GM12878 (cell line): ENCODE results near the gene VIPR2. TPM values are rescaled to one million over a fixed set of nuclear protein-coding genes. Genes with fewer than 3 reads are reported as not detected.

Experiments used
- ATAC-seq: fragments of 200-7000 bp; cut with Tn5 transposase; 3 replicates; pipeline ENCODE4 v1.9.1; 2020; ENCODE audit warnings: mild to moderate bottlenecking, moderate library complexity
- BruUV-seq: library from RNA; stranded (reverse); fragments of 400-500 nt; replicated peaks from 2 replicates; lab custom pipeline; 2021; lab: Mats Ljungman, UMichigan
- CTCF ChIA-PET: fragments of 300-600 bp; sonication (Branson Sonifier 250); formaldehyde crosslinking; extraction: SDS; loops from one replicate; lab custom pipeline; 2021; ENCODE audit warnings: inconsistent platforms; lab: Yijun Ruan, JAX
- POLR2A ChIA-PET: fragments of 350-600 bp; formaldehyde crosslinking; extraction: SDS; loops from one replicate; lab custom pipeline; 2021; ENCODE audit warnings: inconsistent platforms; lab: Charles Lee
- RAD21 ChIA-PET: fragments of 300-600 bp; sonication (Branson Sonifier 250); formaldehyde crosslinking; loops from one replicate; lab custom pipeline; 2023; ENCODE audit warnings: antibody characterized with exemption; ENCODE audit not compliant: unreplicated experiment; lab: Charles Lee
- SMC1A ChIA-PET: fragments of 300-600 bp; sonication (Branson Sonifier 250); formaldehyde crosslinking; loops from one replicate; lab custom pipeline; 2023; ENCODE audit not compliant: unreplicated experiment, uncharacterized antibody; lab: Charles Lee
- DNase-seq: peaks from one replicate; pipeline ENCODE4 v3.0.0-alpha.2; 2011; ENCODE audit warnings: low read depth, low spot score
- FAIRE-seq: peaks from 3 replicates; lab custom pipeline; 2011; peaks lifted over from hg19 to GRCh38; lab: Jason Lieb, UNC
- H2AFZ ChIP-seq: 2 replicates; pipeline ENCODE4 v1.6.0; 2011; ENCODE audit warnings: low read depth, low read length, control low read depth; ENCODE audit not compliant: control insufficient read depth
- H3K27ac ChIP-seq: 2 replicates; pipeline ENCODE4 v1.5.1; 2011; ENCODE audit warnings: control low read depth; ENCODE audit not compliant: control insufficient read depth, insufficient read depth
- H3K27me3 ChIP-seq, 2 experiments: replicated peaks in 1 of 2; 2 replicates each; pipeline versions ENCODE4 v1.6.0 to v1.6.1; 2011; ENCODE audit warnings: low read length in 1 of 2; ENCODE audit not compliant: control insufficient read depth in 2 of 2, insufficient read depth in 2 of 2
- H3K36me3 ChIP-seq, 2 experiments: 2 replicates each; pipeline ENCODE4 v1.5.1; 2011; ENCODE audit warnings: low read length in 1 of 2; ENCODE audit not compliant: control insufficient read depth in 2 of 2, insufficient read depth in 2 of 2
- H3K4me1 ChIP-seq: 2 replicates; pipeline ENCODE4 v1.6.1; 2011; ENCODE audit warnings: mild to moderate bottlenecking, low read length, moderate library complexity, mixed read lengths; ENCODE audit not compliant: control insufficient read depth, insufficient read depth
- H3K4me2 ChIP-seq: 2 replicates; pipeline ENCODE4 v1.6.0; 2011; ENCODE audit warnings: control low read depth; ENCODE audit not compliant: control insufficient read depth, insufficient read depth
- H3K4me3 ChIP-seq: fragments of 200-600 bp; sonication (generic); 2 replicates; pipeline ENCODE4 v1.5.1; 2016
- H3K79me2 ChIP-seq: 2 replicates; pipeline ENCODE4 v1.6.0; 2011; ENCODE audit warnings: low read length; ENCODE audit not compliant: control insufficient read depth, insufficient read depth
- H3K9ac ChIP-seq: 2 replicates; pipeline ENCODE4 v1.8.0; 2011; ENCODE audit warnings: low read length, control low read depth, mixed read lengths; ENCODE audit not compliant: control insufficient read depth, insufficient read depth
- H3K9me3 ChIP-seq: replicated peaks from 3 replicates; pipeline ENCODE4 v1.5.1; 2011; ENCODE audit warnings: mild to moderate bottlenecking, low read length; ENCODE audit not compliant: control insufficient read depth, insufficient read depth
- H4K20me1 ChIP-seq: 2 replicates; pipeline ENCODE4 v1.6.0; 2011; ENCODE audit not compliant: control insufficient read depth, insufficient read depth
- FOS ChIP-seq: IDR thresholded peaks from 3 replicates; pipeline ENCODE4 v1.6.1; 2011; ENCODE audit warnings: borderline replicate concordance; ENCODE audit not compliant: insufficient read length; ENCODE audit errors: extremely low read depth
- KAT2A ChIP-seq: conservative IDR thresholded peaks from 2 replicates; pipeline ENCODE4 v1.6.1; 2011; ENCODE audit warnings: low read depth, low read length; ENCODE audit not compliant: control insufficient read depth
- KLF5 ChIP-seq: fragments of 450-650 bp; IDR thresholded peaks from 2 replicates; pipeline ENCODE4 v1.6.1; 2014; ENCODE audit warnings: mild to moderate bottlenecking; ENCODE audit not compliant: partially characterized antibody
- MEF2B ChIP-seq: fragments of 450-650 bp; IDR thresholded peaks from 2 replicates; pipeline ENCODE4 v1.6.1; 2018; ENCODE audit warnings: mild to moderate bottlenecking, moderate library complexity; ENCODE audit not compliant: partially characterized antibody, poor library complexity, severe bottlenecking
- MTA3 ChIP-seq: IDR thresholded peaks from 2 replicates; pipeline ENCODE4 v1.6.1; 2012; ENCODE audit warnings: low read length, inconsistent platforms, borderline replicate concordance
- PBX3 ChIP-seq: IDR thresholded peaks from 2 replicates; pipeline ENCODE4 v1.6.1; 2011; ENCODE audit warnings: mild to moderate bottlenecking, low read depth, low read length, moderate library complexity; ENCODE audit not compliant: insufficient replicate concordance
- PML ChIP-seq: IDR thresholded peaks from 2 replicates; pipeline ENCODE4 v1.6.1; 2012; ENCODE audit warnings: low read length, inconsistent platforms
- RBBP5 ChIP-seq: fragments of 200-600 bp; sonication (generic); conservative IDR thresholded peaks from 2 replicates; pipeline ENCODE4 v1.6.1; 2016
- RELA ChIP-seq: fragments of 450-650 bp; IDR thresholded peaks from 2 replicates; pipeline ENCODE4 v1.8.0; 2014; ENCODE audit warnings: borderline replicate concordance; ENCODE audit not compliant: partially characterized antibody
- SMC3 ChIP-seq: IDR thresholded peaks from 2 replicates; pipeline ENCODE4 v1.6.1; 2011; ENCODE audit warnings: low read length, improper control_type of control experiment, borderline replicate concordance
- SPI1 ChIP-seq: IDR thresholded peaks from 2 replicates; pipeline ENCODE4 v1.6.1; 2011; ENCODE audit warnings: low read depth, mild to moderate bottlenecking, low read length, moderate library complexity, borderline replicate concordance; ENCODE audit not compliant: insufficient read depth
- TCF3 ChIP-seq: IDR thresholded peaks from 2 replicates; pipeline ENCODE4 v1.6.1; 2012; ENCODE audit warnings: low read depth, mild to moderate bottlenecking, low read length, borderline replicate concordance; ENCODE audit not compliant: insufficient read depth
- ZSCAN29 ChIP-seq: fragments of 450-650 bp; IDR thresholded peaks from 2 replicates; pipeline ENCODE4 v1.6.1; 2017; ENCODE audit warnings: mild to moderate bottlenecking, moderate library complexity
- WGBS: methylation state at CpG from one replicate; pipeline ENCODE4 v1.1.6; 2016; ENCODE audit warnings: low lambda C conversion rate; ENCODE audit not compliant: insufficient replicate concordance, insufficient coverage; ENCODE audit errors: missing lambda C conversion rate; 5-methylcytosine and 5-hydroxymethylcytosine counted together
- in situ Hi-C: fragments of 300-500 bp; cut with MboI; formaldehyde crosslinking; loops from 9 replicates; pipeline ENCODE4 v1.14.3; 2018; ENCODE audit warnings: mixed read lengths
- intact Hi-C: fragments of 100-400 bp; cut with micrococcal nuclease; formaldehyde crosslinking; loops from one replicate; pipeline ENCODE4 v1.14.2; 2022; ENCODE audit not compliant: unreplicated experiment
- polyA plus RNA-seq, 11 experiments: library from polyadenylated mRNA; depleted of rRNA in 4 of 11; unstranded in 6 of 11; stranded (reverse) in 5 of 11; fragments of >200 nt; fragmentation: Nextera tagmentation in 4 of 11; fragmentation: Illumina TruSeq in 1 of 11; extraction: Ambion mirVana in 4 of 11; extraction: Trizol in 1 of 11; gene quantifications; 1 replicate in 1 of 11; 2 replicates in 10 of 11; pipeline versions ENCODE4 v1.2.1 to v1.2.3, GENCODE V29; 2011 to 2016; ENCODE audit warnings: inconsistent platforms in 2 of 11, missing spikeins in 2 of 11, low read depth in 1 of 11
- total RNA-seq, 4 experiments: library from RNA; depleted of rRNA in 3 of 4; stranded (reverse); fragments of >200 nt in 3 of 4; fragmentation: Illumina TruSeq in 1 of 4; extraction: Trizol in 1 of 4; gene quantifications; 2 replicates each; pipeline versions ENCODE4 v1.2.1 to v1.2.3, GENCODE V29; 2013 to 2021

Gene VIPR2
- total and polyA plus RNA-seq, 10 of the 15 experiments (the other 5 are each of a cell fraction or from before 2014, with no cell fraction given) = not detected

- SMC1A ChIA-PET = no interaction called here
- BruUV-seq = no TSS peak
These were observed 87.0 kb downstream of the VIPR2 start for GRCh38 chr7:159057647-159058046.

GRCh38 chr7:159056737-159057136 lies 87.9 kb downstream of the VIPR2 start:
- TF ChIP-seq MEF2B = no peak
- no peak for TF ChIP-seq RELA
- no peak for TF ChIP-seq SPI1
- TF ChIP-seq RBBP5 = no peak
- TF ChIP-seq MTA3 = no peak
- TF ChIP-seq TCF3 = no peak
- no peak for TF ChIP-seq PBX3
- TF ChIP-seq ZSCAN29 = no peak
- TF ChIP-seq PML = no peak
- TF ChIP-seq FOS = no peak
- TF ChIP-seq, all 136 proteins: peak for 0
- Histone ChIP-seq H3K4me2 (no peak overlapping the region), H4K20me1 (no peaks in the 10 kb centered on the region), H3K9ac (no peak overlapping the region), H3K27ac (no peak overlapping the region), H3K9me3 (no peaks in the 10 kb centered on the region), H3K4me3 (no peak overlapping the region), H2AFZ (no peak overlapping the region), H3K4me1 (no peaks in the 10 kb centered on the region), H3K27me3 (no peaks in the 10 kb centered on the region; a peak in 1 of 4 replicates), H3K79me2 (no peaks in the 10 kb centered on the region), H3K36me3 (no peaks in the 10 kb centered on the region)
- SMC1A ChIA-PET = no interaction called here
- WGBS = 18% methylated on average over 5 of the region's 5 CpGs
- FAIRE-seq = no peak
- ATAC-seq = no peak
- BruUV-seq = no TSS peak
- RAD21 ChIA-PET = no interaction called here
- intact Hi-C loops = no loop called here
- POLR2A ChIA-PET = no interaction called here
- CTCF ChIA-PET = interaction anchor here (0.7 to 1.7 kb wide), 3 partner anchors 9 to 211 kb away, joined by 3 to 5 read pairs (median 3); no protein-coding TSS in a partner anchor
- DNase-seq = no peak
- in situ Hi-C loops = no loop called here

More at GRCh38 chr7:159057647-159058046, 87.0 kb downstream of the VIPR2 start:
- POLR2A ChIA-PET = no interaction called here
- no peak for FAIRE-seq
- no peaks in the 10 kb centered on the region; a peak in 1 of 4 replicates for H3K27me3 ChIP-seq
- TF ChIP-seq SMC3 (no peak), KLF5 (no peak), KAT2A (no peak)
- TF ChIP-seq, all 136 proteins: peak for 0
- no peak overlapping the region for H3K9ac ChIP-seq
- no peak overlapping the region for H2AFZ ChIP-seq
- DNase-seq (no peak), ATAC-seq (no peak)
- no peaks in the 10 kb centered on the region for H4K20me1 ChIP-seq
- RAD21 ChIA-PET = no interaction called here
- intact Hi-C loops (no loop called here), in situ Hi-C loops (no loop called here)
- no peak overlapping the region for H3K4me3 ChIP-seq
- no peaks in the 10 kb centered on the region for H3K4me1 ChIP-seq
- H3K36me3 ChIP-seq = no peaks in the 10 kb centered on the region
- no peak overlapping the region for H3K27ac ChIP-seq
- H3K9me3 ChIP-seq = no peaks in the 10 kb centered on the region
- WGBS = 40% methylated on average over 4 of the region's 4 CpGs
- H3K79me2 ChIP-seq = no peaks in the 10 kb centered on the region
- CTCF ChIA-PET = interaction anchor here (1.7 kb wide), 1 partner anchor 14 kb away, joined by 5 read pairs; no protein-coding TSS in a partner anchor
- H3K4me2 ChIP-seq = no peak overlapping the region
